Ascending aorta (tissue), 2 donors: ENCODE results near the gene ZNF32. TPM values are rescaled to one million over a fixed set of nuclear protein-coding genes. Genes with fewer than 3 reads are reported as not detected.

Experiments used
- DNase-seq, 2 donors: peaks; one replicate each; pipeline ENCODE4 v3.0.0-alpha.2; 2019; ENCODE audit warnings: low spot score in 2 of 2
- H3K27ac ChIP-seq, 2 donors: fragments of 200-600 bp; sonication (generic); one replicate each; pipeline ENCODE4 v1.5.1; 2016 to 2017; ENCODE audit warnings: mild to moderate bottlenecking in 1 of 2
- H3K27me3 ChIP-seq: fragments of 200-600 bp; sonication (generic); one replicate; pipeline ENCODE4 v1.5.1; 2017
- H3K36me3 ChIP-seq, 2 donors: fragments of 200-600 bp; sonication (generic); one replicate each; pipeline ENCODE4 v1.5.1; 2016
- H3K4me1 ChIP-seq, 2 donors: fragments of 200-600 bp; sonication (generic); one replicate each; pipeline ENCODE4 v1.5.1; 2016 to 2017; ENCODE audit warnings: mild to moderate bottlenecking in 1 of 2
- H3K4me3 ChIP-seq, 2 donors: fragments of 200-600 bp; sonication (generic); one replicate each; pipeline ENCODE4 v1.5.1; 2016 to 2017; ENCODE audit warnings: mild to moderate bottlenecking in 1 of 2
- H3K9me3 ChIP-seq, 2 donors: fragments of 200-600 bp; sonication (generic); one replicate each; pipeline ENCODE4 v1.5.1; 2016
- CTCF ChIP-seq, 3 experiments: fragments of 200-600 bp in 2 of 3; fragments of 450-650 bp in 1 of 3; sonication (generic) in 2 of 3; IDR thresholded peaks; one replicate each; pipeline ENCODE4 v1.5.1; 2016 to 2019; ENCODE audit warnings: antibody characterized with exemption in 3 of 3, mild to moderate bottlenecking in 1 of 3, moderate library complexity in 1 of 3
- intact Hi-C: fragments of 100-400 bp; cut with DNase I; formaldehyde crosslinking; loops from one replicate; pipeline ENCODE4 v1.15.1; 2023
- total RNA-seq: library from RNA; depleted of rRNA; stranded (reverse); fragments of >200 nt; gene quantifications from one replicate; pipeline ENCODE4 v1.1.0, GENCODE V29; 2016

The ZNF32 gene
- total RNA-seq, 1 donor from 2014 or later: 10.9 TPM

DNA sequence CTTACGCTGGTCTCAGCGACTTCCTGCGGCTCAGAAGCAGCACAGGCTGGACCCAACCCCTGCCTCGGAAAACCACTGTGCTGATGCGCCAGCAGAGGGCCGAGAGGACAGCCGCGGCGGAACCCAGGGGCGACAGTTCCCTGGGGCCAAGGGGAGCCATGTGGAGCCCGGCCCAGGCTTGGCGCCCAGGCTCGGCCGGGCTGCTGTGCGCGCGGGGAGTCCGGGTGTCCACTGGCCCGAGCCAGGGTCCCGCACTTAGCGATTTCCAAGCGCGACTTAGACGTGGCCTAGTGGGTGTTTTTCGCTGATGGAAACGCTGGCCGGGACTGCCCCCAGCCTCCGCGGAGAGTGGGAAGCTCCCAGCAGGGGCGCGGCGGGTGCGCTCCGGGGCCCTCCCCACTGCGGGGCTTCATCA, 18.6 kb upstream of the ZNF32 start:
- Histone ChIP-seq H3K27ac (no peak overlapping the region), H3K4me1 (no peaks in the 10 kb centered on the region), H3K9me3 (no peaks in the 10 kb centered on the region), H3K27me3 (no peaks in the 10 kb centered on the region), H3K4me3 (peak overlapping the region in 1 of 2 donors; percentile 56), H3K36me3 (no peaks in the 10 kb centered on the region)
- no peak for DNase-seq
- peak in 2 of 3 experiments; percentile 25 to 38 for TF ChIP-seq CTCF (IDR thresholded peaks at IDR 0.05)
- intact Hi-C loops: no loop called here

DNA sequence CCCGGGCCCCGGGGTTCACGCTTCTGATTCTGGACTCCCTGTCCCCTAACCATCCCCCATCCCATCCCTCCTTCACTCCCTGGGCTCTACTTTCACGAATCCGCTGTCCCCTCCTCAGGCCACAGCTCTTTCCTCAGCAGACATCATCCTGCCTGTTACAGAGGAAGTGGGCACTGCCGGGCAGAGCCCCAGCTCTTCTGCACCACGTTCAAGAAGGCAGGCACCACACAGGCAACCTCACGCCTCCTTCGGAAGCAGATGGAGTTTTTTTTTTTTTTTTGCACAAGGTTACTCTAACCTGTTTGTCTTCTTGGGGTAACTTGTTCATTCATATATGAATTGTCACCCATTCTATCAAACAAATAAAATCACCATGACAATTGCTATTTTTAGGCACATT, 17.9 kb upstream of the ZNF32 start:
- no peaks in the 10 kb centered on the region for H3K9me3 ChIP-seq
- no peak overlapping the region for H3K4me3 ChIP-seq
- no peak for TF ChIP-seq CTCF (IDR thresholded peaks at IDR 0.05)
- no peak for DNase-seq
- no peaks in the 10 kb centered on the region for H3K36me3 ChIP-seq
- H3K27ac ChIP-seq: no peak overlapping the region
- H3K4me1 ChIP-seq: no peaks in the 10 kb centered on the region
- H3K27me3 ChIP-seq: no peaks in the 10 kb centered on the region
- intact Hi-C loops: no loop called here

DNA sequence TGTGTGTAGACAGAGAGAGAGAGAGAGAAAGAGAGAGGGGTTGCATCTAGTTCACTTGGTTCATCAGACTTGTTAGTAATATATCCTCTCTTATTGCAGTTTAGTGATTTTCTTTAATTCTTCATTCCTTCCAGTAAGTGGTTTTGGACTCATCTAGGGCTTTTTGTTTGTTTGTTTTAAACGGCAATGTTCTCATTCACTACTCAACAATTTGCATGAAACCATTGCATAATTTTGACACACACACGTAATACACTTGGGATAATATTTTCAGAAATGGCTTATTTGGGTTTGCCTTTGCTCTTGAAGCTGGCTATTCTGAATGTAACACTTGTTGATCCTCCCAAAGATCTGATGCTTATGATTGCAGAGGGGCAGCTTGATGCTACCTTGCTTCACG, 16.4 kb upstream of the ZNF32 start:
- Histone ChIP-seq H3K4me3 (no peak overlapping the region), H3K9me3 (no peaks in the 10 kb centered on the region), H3K4me1 (no peaks in the 10 kb centered on the region), H3K36me3 (no peaks in the 10 kb centered on the region), H3K27ac (no peak overlapping the region), H3K27me3 (no peaks in the 10 kb centered on the region)
- no peak for DNase-seq
- TF ChIP-seq CTCF (IDR thresholded peaks at IDR 0.05): no peak
- intact Hi-C loops: no loop called here

DNA sequence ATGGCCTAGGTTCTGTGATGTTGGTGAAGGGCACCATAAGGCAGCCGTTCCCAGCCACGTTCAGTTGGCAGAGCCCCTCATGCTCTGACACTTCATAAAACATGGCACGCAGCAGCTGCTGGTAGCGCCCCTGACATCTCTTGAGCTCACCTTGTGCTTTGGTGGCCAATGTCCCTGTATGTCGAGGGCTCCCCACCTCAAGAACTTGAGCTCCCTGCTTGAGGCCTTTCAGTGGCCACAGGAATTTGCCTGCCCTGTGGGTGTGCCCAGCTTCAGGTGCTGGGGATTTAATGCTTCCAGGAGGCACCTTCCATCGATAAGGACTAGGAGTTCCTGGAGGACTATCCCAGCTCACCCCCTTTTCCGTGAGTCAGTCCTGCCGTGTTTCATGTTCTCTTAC, 9.5 kb upstream of the ZNF32 start:
- Histone ChIP-seq H3K36me3 (no peaks in the 10 kb centered on the region), H3K9me3 (no peaks in the 10 kb centered on the region), H3K4me3 (no peak overlapping the region), H3K4me1 (no peaks in the 10 kb centered on the region), H3K27ac (no peak overlapping the region), H3K27me3 (no peaks in the 10 kb centered on the region)
- intact Hi-C loops: no loop called here
- no peak for DNase-seq
- TF ChIP-seq CTCF (IDR thresholded peaks at IDR 0.05): no peak

DNA sequence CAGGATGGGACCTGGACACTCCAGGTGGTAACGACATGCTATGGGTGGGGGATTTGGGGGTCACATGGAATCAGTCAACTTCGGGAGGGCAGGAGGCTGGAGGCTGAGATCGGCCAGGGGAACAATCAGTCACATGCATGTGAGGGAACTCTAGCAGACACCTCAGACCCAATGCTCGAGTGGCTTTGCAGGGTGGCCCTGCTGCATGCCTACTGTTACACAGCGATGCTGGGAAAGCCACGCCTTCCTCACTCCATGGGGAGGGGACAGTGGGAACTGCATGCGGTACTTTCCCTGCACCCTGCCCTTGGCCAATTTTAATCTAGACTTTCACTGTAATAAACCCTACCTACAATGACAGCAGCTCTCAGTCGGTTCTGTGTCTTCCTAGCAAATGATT, 6.6 kb upstream of the ZNF32 start:
- no peak for TF ChIP-seq CTCF (IDR thresholded peaks at IDR 0.05)
- Histone ChIP-seq H3K4me3 (no peak overlapping the region), H3K27ac (no peak overlapping the region), H3K27me3 (no peaks in the 10 kb centered on the region), H3K4me1 (no peaks in the 10 kb centered on the region), H3K36me3 (no peaks in the 10 kb centered on the region), H3K9me3 (no peaks in the 10 kb centered on the region)
- no peak for DNase-seq
- intact Hi-C loops: no loop called here

DNA sequence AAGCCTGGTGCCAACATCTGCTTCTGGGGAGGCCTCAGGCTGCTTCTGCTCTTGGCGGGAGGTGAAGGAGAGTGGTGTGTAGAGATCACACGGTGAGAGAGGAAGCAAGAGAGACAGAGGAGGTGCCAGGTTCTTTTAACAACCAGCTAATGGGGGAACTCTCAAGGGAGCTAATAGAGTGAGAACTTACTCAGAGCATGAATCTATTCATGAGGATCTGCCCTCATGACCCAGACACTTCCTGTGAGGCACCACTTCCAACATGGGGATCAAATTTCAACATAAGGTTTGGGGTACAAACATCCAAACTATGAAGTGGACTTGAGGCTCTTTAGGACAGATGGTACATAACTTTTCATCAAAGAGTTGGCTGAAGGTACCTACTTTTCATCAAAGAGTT, 5.1 kb upstream of the ZNF32 start:
- Histone ChIP-seq H3K27ac (no peak overlapping the region), H3K27me3 (no peaks in the 10 kb centered on the region), H3K4me3 (no peak overlapping the region), H3K36me3 (no peaks in the 10 kb centered on the region), H3K9me3 (no peaks in the 10 kb centered on the region), H3K4me1 (no peaks in the 10 kb centered on the region)
- TF ChIP-seq CTCF (IDR thresholded peaks at IDR 0.05): no peak
- intact Hi-C loops: no loop called here
- DNase-seq: no peak
